Measurements from ENCODE around the gene PSMC4.
A peak's percentile ranks its signal among the peaks of the same experiment; 100 is the strongest.

Gene PSMC4

DNA sequence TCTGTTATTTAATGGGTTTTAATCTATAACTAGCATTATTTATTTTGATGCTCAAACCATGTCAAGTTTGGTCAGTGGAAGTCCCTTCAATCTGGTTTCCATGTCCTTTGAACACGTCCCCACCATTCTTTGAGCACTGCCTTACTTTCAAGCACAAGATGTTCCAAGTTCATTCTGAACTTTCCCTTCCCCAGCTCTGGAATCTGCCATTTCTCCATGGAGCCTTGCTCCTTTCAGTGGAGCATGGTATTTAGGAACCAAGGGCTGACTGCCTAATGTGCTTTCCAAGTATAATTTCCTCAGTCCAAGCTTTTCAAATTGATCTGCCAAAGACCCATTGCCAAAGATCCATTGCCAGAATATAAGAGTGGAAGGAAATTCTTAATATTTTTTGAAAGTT lies 24.8 kb downstream of the PSMC4 start:
- no peak for DNase-seq

DNA sequence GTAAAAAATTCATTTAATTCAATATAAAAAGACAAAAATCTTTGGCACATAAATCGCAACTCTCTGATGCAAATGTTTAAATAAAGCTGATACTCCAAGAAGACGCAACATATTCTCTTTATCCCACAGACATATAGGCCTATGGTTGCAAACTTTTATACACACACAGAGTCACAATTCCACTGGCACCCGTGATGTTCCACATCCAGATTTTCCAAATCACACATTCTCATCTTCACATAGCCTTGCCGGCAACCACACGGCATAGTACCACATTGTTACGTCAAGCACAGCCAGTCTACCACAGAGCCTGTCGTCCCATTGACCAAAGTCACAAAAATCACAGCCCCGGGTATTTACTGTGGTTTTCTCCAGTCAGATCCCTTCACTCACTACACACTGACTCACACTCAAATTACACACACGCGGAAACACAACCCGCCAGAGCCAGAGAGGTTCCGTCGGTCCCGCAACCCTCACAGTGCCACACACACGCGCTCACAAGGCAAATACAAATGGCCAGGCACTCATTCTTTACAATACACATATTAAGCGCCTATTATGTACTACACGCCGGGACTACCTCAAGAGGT lies 25.3 kb downstream of the PSMC4 start:
- DNase-seq = no peak

DNA sequence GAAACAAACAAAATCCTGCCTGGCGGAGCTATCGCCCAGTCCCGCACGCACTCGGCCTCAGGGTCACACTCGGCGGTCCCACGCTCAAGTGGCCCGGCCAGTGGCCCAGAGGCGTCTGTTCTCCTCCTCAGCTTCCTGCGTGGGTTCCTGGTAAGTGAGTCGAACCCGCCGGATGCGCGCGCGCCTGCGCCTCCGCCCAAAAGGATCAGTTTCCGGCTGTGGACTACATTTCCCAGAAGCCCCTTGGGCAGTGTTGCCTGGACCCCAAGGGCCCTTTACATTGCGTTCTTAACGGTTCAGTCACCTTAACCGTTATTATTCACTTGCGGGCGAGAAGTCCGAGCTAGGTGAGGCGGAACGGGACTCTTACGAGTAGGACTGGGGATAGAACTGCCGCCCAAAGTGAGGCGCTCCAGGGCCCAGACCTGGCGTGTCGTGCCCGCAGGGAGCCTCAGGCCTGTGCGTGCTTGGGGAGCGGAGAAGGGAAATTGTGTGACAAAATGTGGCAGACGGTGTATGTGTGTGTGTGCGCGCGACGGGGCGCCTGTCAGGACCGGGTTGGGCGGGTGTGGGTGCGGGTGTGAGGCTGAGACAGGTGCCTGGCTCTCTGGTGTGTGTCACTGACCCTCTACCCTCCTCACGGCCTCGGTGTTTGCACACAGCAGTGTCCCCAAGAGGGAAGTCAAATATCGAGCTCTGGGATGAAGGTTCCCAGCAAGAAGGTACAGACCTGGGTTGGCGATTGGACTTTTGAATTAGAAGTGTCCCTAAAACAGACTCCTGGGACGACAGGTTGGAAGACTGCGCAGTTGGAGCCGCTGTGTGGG lies 26.1 kb downstream of the PSMC4 start, which contains the start of gene ZNF546:
Gene ZNF546 (plus strand): TSS at position 250 of the 827 bp plus-strand sequence. CDS start 1,267 bp downstream, outside the sequence.
- DNase-seq = peak; percentile 59

DNA sequence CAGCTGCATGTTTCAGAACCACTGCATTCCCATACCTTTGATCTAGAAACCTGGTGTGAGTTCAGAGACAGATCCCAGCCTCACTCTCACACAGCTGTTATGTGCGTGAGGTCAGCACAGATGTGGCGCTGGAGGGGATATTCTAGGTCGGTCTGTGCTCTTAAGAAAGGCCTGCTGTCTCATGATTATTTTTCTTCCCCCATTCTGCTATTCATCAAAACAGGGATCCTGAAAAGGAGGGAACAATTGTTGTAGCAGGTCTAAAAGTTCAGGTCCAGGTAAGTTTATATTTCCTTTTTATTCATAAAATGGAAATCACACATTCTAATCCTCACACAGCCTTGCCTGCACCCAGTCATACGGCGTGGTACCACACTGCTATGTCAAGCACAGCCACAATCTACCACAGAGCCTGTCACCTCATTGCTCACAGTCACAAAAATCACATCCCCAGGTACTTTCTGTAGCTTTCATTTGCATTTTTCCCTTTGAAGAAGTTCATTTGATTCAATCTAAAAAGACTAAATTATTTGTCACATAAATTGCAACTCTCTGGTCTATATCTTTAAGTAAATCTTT lies 26.8 kb downstream of the PSMC4 start:
- DNase-seq = no peak

DNA sequence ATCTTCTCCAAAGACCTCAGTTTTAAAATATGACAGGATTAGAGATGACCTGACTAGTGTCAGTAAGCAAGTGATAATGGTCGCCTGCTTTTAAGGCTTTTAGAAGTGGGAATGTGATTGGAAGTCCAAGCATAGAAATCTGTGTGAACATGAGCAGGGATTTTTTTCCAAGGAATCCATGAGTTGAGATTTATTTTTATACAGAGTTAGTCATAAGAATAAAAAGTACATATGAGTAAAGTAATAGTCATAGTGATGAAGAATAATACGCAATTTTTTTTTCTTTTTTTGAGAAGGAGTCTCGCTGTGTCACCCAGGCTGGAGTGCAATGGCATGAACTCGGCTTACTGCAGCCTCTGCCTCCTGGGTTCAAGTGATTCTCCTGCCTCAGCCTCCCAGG lies 27.5 kb downstream of the PSMC4 start:
- no peak for DNase-seq

DNA sequence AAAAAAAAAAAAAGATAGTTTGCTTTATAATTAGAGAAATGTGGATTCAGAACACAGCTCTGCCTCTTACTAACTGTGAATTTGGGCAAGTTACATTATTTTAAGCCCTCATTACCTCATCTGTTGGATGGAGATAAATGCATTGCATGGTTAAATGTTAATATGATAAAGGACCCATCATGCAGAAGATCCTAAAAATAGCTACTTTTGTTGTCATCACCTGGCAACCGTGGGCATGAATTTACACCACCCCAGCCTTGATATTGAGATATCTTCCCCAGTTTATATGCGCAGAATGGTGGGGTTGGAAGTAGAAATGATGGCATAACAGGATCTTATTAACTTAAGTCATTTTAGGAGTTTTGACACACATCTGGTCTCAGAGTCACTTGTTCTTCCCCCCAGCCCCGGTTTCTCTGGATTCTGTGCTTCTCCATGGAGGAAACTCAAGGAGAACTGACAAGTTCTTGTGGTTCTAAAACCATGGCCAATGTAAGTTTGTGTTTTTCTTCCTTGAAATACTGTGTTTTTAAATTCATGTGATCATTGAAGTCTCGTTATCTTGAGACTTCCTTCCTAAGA lies 34.8 kb downstream of the PSMC4 start:
- DNase-seq = no peak

DNA sequence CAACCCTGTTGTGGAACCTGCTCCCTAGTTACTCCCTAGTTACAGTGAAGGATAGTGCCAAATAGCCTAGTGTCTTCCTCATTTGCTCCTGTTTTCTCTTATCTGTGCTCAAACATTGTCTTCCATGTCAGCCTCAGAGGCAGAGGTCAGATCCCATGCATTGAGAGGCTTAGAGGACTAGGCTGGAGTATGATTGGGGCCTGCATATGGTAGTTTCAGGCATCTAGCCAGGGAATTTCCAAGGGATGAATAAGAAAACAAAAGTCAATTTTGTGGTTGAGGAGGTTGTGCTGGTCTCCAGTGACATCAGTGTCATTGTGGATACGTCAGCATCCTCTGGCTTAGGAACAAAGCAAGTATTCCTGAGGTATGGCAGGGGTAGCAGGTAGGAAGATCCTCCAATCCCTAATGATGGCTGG lies 35.3 kb downstream of the PSMC4 start:
- DNase-seq = no peak

DNA sequence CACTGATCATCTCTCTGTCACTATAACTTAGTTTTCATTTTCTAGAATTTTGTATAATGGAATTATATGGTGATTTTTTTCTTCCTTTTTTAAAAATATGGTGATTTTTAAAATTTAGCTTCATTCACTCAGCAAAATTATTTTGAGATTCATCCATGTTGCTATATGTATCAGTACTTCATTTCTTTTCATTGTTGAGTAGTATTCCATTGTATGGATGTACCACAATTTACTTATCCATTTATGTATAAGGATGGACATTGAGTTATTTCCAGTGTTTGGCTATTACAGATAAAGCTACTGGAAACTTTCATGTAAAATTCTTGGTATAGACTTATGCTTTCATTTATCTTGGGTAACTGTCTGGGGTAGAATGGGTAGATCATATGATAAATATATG lies 38.7 kb downstream of the PSMC4 start:
- no peak for DNase-seq

DNA sequence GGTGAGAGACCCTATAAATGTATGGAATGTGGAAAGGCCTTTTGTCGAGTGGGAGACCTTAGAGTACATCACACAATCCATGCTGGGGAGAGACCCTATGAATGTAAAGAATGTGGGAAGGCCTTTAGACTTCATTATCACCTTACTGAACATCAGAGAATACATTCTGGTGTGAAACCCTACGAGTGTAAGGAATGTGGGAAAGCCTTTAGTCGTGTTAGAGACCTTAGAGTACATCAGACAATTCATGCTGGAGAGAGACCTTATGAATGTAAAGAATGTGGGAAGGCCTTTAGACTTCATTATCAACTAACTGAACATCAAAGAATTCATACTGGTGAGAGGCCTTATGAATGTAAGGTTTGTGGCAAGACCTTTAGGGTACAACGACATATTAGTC lies 43.0 kb downstream of the PSMC4 start:
- DNase-seq = no peak

DNA sequence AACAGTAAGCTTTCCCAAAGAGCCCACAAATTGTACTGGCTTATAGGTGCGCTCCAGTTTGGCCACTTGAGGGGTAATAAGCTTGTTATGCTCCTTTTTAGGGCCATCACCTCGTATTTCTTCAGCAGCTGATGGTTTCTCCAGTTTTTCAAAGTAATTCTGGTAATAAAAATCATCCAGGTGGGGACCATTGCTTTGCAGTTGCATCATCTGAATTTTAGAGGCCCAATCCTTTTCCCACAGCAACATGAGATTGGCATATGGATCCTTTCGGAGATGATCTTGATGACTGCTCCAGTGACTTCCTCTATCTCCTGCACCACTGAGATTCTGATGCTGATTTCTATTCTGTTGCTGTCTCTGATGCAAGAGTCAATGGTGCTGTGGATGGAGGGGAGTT lies 53.0 kb downstream of the PSMC4 start:
- no peak for DNase-seq

DNA sequence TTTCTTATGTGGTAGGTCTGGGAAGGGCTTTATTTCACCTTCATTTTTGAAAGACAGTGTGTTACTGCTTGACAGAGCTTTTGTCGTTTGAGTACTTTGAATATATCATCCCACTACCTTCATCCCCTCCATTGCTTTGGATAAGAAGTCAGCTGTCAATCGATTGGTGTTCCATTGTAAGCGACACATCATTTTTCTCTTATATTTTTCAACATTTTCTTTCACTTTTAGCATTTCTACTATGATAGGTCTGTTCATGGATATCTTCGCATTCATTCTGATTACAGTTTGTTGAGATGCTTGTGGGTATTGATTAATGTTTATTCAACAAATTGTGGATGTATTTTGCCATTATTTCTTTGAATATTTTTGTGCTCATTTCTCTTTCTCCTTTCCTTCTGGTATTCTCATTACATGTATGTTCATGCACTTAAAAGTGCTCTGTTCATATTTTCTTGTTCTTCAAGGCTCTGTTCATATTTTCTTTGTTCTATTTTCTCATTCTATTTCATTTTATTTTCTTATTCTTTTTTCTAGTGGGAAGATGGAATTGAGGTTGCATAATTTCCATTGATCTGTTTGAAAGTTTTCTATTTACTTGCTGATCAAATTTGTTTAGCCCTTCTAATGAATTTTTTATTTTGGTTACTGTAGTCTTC lies 55.1 kb downstream of the PSMC4 start:
- DNase-seq = no peak

DNA sequence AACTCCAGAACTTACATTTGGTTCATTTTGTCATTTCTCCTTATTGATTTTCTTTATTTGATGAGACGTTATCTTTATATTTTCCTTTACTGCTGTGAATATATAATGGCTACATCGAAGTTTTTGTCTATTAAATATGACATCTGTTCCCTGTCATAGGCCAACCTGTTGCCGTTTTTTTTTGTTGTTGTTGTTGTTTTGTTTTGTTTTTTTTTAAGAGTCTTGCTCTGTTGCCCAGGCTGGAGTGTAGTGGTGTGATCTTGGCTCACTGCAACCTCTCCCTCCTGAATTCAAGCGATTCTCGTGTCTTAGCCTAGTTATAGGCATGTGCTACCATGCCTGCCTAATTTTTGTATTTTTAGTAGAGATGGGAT lies 55.6 kb downstream of the PSMC4 start:
- no peak for DNase-seq

All from cortex of kidney (tissue), 1 donor.